RWPE2 (cell line): ENCODE data around the gene BCL2.
"Not testable (repeated sequence)": the region's sequence is repeated elsewhere in the genome, so short reads cannot be mapped to it uniquely, and the experiment has no call there.

Experiments
- ATAC-seq: fragments of 200-7000 bp; cut with Tn5 transposase; 3 replicates; pipeline ENCODE4 v1.9.1; 2021; ENCODE audit warnings: low read depth
- DNase-seq: peaks from one replicate; pipeline ENCODE4 v3.0.0-alpha.2; 2020; ENCODE audit warnings: low spot score
- H3K27ac ChIP-seq: fragments of 450-650 bp; 2 replicates; pipeline ENCODE4 v1.5.1; 2017; ENCODE audit warnings: mild to moderate bottlenecking; ENCODE audit not compliant: poor library complexity, severe bottlenecking
- H3K27me3 ChIP-seq: fragments of 250-450 bp; sonication (Bioruptor Pico); 2 replicates; pipeline ENCODE4 v1.5.1; 2021; ENCODE audit warnings: mild to moderate bottlenecking, moderate library complexity; ENCODE audit not compliant: insufficient read depth, poor library complexity, severe bottlenecking
- H3K36me3 ChIP-seq: fragments of 250-450 bp; sonication (Bioruptor Pico); 2 replicates; pipeline ENCODE4 v1.5.1; 2020; ENCODE audit warnings: low read depth, mild to moderate bottlenecking, moderate library complexity
- H3K4me1 ChIP-seq: fragments of 250-450 bp; sonication (Bioruptor Pico); 2 replicates; pipeline ENCODE4 v1.5.1; 2021; ENCODE audit warnings: mild to moderate bottlenecking, moderate library complexity; ENCODE audit not compliant: insufficient read depth, poor library complexity, severe bottlenecking
- H3K4me3 ChIP-seq: fragments of 250-450 bp; sonication (Bioruptor Pico); 2 replicates; pipeline ENCODE4 v1.5.1; 2021; ENCODE audit warnings: mild to moderate bottlenecking, moderate library complexity; ENCODE audit not compliant: severe bottlenecking
- H3K9me3 ChIP-seq: fragments of 250-450 bp; sonication (Bioruptor Pico); 2 replicates; pipeline ENCODE4 v1.5.1; 2021; ENCODE audit warnings: mild to moderate bottlenecking, moderate library complexity; ENCODE audit not compliant: severe bottlenecking
- CTCF ChIP-seq: fragments of 450-650 bp; IDR thresholded peaks from one replicate; pipeline ENCODE4 v1.5.1; 2017; ENCODE audit warnings: mild to moderate bottlenecking, moderate library complexity; ENCODE audit not compliant: poor library complexity, severe bottlenecking

Gene BCL2

GRCh38 chr18:63236921-63237846 lies 82.4 kb downstream of the BCL2 start:
- no peak for DNase-seq

GRCh38 chr18:63236406-63236805 lies 83.2 kb downstream of the BCL2 start:
- Histone ChIP-seq H3K4me1 (peaks cover 8% of the 10 kb centered on the region), H3K27ac (no peak overlapping the region), H3K27me3 (no peaks in the 10 kb centered on the region), H3K9me3 (no peaks in the 10 kb centered on the region), H3K4me3 (no peak overlapping the region), H3K36me3 (no peaks in the 10 kb centered on the region)
- TF ChIP-seq CTCF, result no peak
- no peak for DNase-seq
- ATAC-seq, result no peak

More at GRCh38 chr18:63236921-63237846, 82.4 kb downstream of the BCL2 start:
- Histone ChIP-seq H3K4me3 (no peak overlapping the region), H3K27me3 (no peaks in the 10 kb centered on the region), H3K4me1 (peaks cover 8% of the 10 kb centered on the region), H3K27ac (peak overlapping the region; percentile 64), H3K36me3 (no peaks in the 10 kb centered on the region), H3K9me3 (no peaks in the 10 kb centered on the region)
- no peak for ATAC-seq
- TF ChIP-seq CTCF, result no peak

GRCh38 chr18:63235920-63236319 lies 83.6 kb downstream of the BCL2 start:
- H3K36me3 ChIP-seq, H3K27ac ChIP-seq, H3K27me3 ChIP-seq, ATAC-seq, DNase-seq, H3K4me3 ChIP-seq, H3K4me1 ChIP-seq, H3K9me3 ChIP-seq: not testable (repeated sequence)

GRCh38 chr18:63234841-63235240 lies 84.7 kb downstream of the BCL2 start:
- H3K4me1 ChIP-seq, result peaks cover 8% of the 10 kb centered on the region
- H3K27ac ChIP-seq, result no peak overlapping the region
- DNase-seq (no peak), ATAC-seq (no peak)
- no peaks in the 10 kb centered on the region for H3K9me3 ChIP-seq
- H3K27me3 ChIP-seq, result no peaks in the 10 kb centered on the region
- H3K36me3 ChIP-seq, result no peaks in the 10 kb centered on the region
- no peak overlapping the region for H3K4me3 ChIP-seq
- TF ChIP-seq CTCF, result no peak

GRCh38 chr18:63234432-63234831 lies 85.1 kb downstream of the BCL2 start:
- H3K27ac ChIP-seq, result no peak overlapping the region
- H3K9me3 ChIP-seq, result no peaks in the 10 kb centered on the region
- no peaks in the 10 kb centered on the region for H3K36me3 ChIP-seq
- no peak for ATAC-seq
- no peak for DNase-seq
- no peak for TF ChIP-seq CTCF
- no peaks in the 10 kb centered on the region for H3K27me3 ChIP-seq
- H3K4me3 ChIP-seq, result no peak overlapping the region
- H3K4me1 ChIP-seq, result peaks cover 8% of the 10 kb centered on the region
